AG04449 (cell line): ENCODE measurements around the gene TPD52L1.
"Not testable (repeated sequence)": the region's sequence is repeated elsewhere in the genome, so short reads cannot be mapped to it uniquely, and the experiment has no call there.

Experiments used
- CTCF ChIA-PET: fragments of 350-600 bp; formaldehyde crosslinking; extraction: SDS; loops from one replicate; lab custom pipeline; 2021; ENCODE audit warnings: antibody characterized with exemption; lab: Yijun Ruan, JAX
- POLR2A ChIA-PET: fragments of 400-600, 350-600 bp; formaldehyde crosslinking; extraction: SDS; loops from one replicate; lab custom pipeline; 2020; ENCODE audit warnings: antibody characterized with exemption, inconsistent platforms; lab: Yijun Ruan, JAX
- DNase-seq: peaks from one replicate; pipeline ENCODE4 v3.0.0-alpha.2; 2010; ENCODE audit warnings: low read depth, low spot score
- H3K4me3 ChIP-seq: 2 replicates; pipeline ENCODE4 v1.5.1; 2011; ENCODE audit warnings: low read depth, mild to moderate bottlenecking, control low read depth, low read length
- CTCF ChIP-seq: IDR thresholded peaks from one replicate; pipeline ENCODE4 v1.5.1; 2011; ENCODE audit warnings: mild to moderate bottlenecking, moderate library complexity, low read length, control low read depth, inconsistent platforms; ENCODE audit not compliant: insufficient read depth; ENCODE audit errors: missing control alignments

TPD52L1 gene

GRCh38 chr6:125274935-125275334 lies 121.4 kb downstream of the TPD52L1 start:
- ChIA-PET CTCF (interaction anchor here (1.6 kb wide), 1 partner anchor 11 kb away, joined by 4 read pairs; no protein-coding TSS in a partner anchor), POLR2A (no interaction called here)

DNA sequence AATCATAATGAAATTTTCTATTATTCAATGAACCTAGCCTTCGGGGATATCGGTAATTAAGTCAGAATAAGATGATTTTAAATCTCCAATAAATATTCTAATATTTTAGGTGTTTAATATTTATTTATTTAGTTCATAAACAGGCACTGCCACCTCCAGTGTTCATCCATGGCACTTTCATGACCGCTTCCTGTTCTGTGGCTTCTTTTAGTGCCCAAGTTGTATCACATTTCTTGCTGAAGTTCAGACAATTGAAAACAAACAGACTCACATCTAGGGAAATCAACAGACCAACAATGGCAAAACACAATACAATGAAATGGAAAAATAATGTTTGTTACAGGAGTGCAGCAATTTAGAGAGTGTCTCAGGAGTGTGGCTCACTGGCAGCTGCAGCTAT lies 122.2 kb downstream of the TPD52L1 start:
- ChIA-PET CTCF (interaction anchor here (1.8 kb wide), 1 partner anchor 8 kb away, joined by 6 read pairs; no protein-coding TSS in a partner anchor), POLR2A (no interaction called here)
- no peak overlapping the region for H3K4me3 ChIP-seq
- TF ChIP-seq CTCF: no peak
- no peak for DNase-seq

More at GRCh38 chr6:125274935-125275334, 121.4 kb downstream of the TPD52L1 start:
- TF ChIP-seq CTCF: no peak
- H3K4me3 ChIP-seq: no peak overlapping the region
- DNase-seq: no peak

DNA sequence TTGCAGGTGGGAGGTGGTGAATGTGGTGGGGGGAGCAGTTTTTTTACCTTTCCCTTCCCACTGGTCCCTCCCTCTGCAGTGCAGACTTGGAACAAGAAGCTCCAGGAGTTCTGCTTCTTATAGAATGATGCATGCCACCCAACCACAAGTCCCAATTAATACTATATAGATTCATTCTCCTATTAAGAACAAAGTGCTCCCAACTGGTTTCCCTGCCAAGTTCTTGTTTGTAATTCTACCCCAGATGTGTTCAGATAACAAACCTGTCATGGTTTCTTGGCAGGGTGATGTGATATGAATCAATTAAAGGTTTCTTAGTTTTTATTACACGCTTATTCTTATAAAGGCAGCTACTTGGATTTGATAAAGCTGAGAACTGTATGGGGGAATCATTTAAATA lies 124.3 kb downstream of the TPD52L1 start:
- ChIA-PET POLR2A (no interaction called here), CTCF (no interaction called here)
- no peak for TF ChIP-seq CTCF
- H3K4me3 ChIP-seq: no peak overlapping the region
- DNase-seq: no peak

- POLR2A ChIA-PET: no interaction called here
- no peak overlapping the region for H3K4me3 ChIP-seq
- CTCF ChIA-PET: no interaction called here
- no peak for TF ChIP-seq CTCF
- DNase-seq: no peak
Observed at GRCh38 chr6:125279961-125280360, 126.4 kb downstream of the TPD52L1 start.

DNA sequence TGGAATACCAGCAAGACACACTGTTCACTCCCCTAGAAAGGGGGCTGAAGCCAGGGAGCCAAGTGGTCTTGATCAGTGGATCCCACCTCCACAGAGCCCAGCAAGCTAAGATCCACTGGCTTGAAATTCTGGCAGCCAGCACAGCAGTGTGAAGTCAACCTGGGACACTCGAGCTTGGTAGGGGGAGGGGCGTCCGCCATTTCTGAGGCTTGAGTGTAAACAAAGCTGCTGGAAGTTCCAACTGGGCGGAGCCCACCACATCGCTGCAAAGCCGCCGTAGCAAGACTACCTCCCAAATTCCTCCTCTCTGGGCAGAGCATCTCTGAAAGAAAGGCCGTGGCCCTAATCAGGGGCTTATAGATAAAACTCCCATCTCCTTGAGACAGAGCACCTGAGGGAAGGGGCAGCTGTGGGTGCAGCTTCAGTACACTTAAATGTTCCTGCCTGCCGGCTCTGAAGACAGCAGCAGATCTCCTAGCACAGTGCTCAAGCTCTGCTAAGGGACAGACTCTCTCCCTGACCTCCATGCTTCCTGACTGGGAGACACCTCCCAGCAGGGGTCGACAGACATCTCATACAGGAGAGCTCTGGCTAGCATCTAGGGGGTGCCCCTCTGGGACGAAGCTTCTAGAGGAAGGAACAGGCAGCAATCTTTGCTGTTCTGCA lies 126.9 kb downstream of the TPD52L1 start:
- POLR2A ChIA-PET, DNase-seq, H3K4me3 ChIP-seq: not testable (repeated sequence)
- CTCF ChIA-PET: interaction anchor here (1.2 kb wide), 1 partner anchor 166 kb away, joined by 3 read pairs; no protein-coding TSS in a partner anchor

DNA sequence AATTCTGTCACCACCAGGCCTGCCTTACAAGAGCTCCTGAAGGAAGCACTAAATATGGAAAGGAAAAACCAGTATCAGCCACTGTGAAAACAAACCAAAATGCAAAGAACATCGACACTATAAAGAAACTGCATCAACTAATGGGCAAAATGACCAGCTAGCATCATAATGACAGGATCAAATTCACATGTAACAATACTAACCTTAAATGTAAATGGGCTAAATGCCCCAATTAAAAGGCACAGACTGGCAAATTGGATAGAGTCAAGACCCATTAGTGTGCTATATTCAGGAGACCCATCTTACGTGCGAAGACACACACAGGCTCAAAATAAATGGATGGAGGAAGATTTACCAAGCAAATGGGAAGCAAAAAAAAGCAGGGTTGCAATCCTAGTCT lies 128.9 kb downstream of the TPD52L1 start:
- DNase-seq, POLR2A ChIA-PET, CTCF ChIA-PET, H3K4me3 ChIP-seq: not testable (repeated sequence)

GRCh38 chr6:125285353-125285752 lies 131.8 kb downstream of the TPD52L1 start:
- ChIA-PET POLR2A (no interaction called here), CTCF (no interaction called here)
- no peak for TF ChIP-seq CTCF
- no peak for DNase-seq
- no peak overlapping the region for H3K4me3 ChIP-seq
